MCF 10A (cell line): ENCODE measurements around the gene ULBP3. TPM values are rescaled to one million over a fixed set of nuclear protein-coding genes. Genes with fewer than 3 reads are reported as not detected.
"Not testable (repeated sequence)": the region's sequence is repeated elsewhere in the genome, so short reads cannot be mapped to it uniquely, and the experiment has no call there.

Source experiments
- BruUV-seq: library from RNA; stranded (reverse); fragments of 400-500 nt; replicated peaks from 2 replicates; lab custom pipeline; 2021; lab: Mats Ljungman, UMichigan
- CTCF ChIA-PET: fragments of 300-600 bp; sonication (Branson Sonifier 250); formaldehyde crosslinking; extraction: SDS; loops from one replicate; lab custom pipeline; 2021; ENCODE audit warnings: antibody characterized with exemption, inconsistent platforms; lab: Yijun Ruan, JAX
- POLR2A ChIA-PET: fragments of 300-600, 350-650 bp; sonication (Branson Sonifier 250); formaldehyde crosslinking; extraction: SDS; loops from one replicate; lab custom pipeline; 2020; ENCODE audit warnings: antibody characterized with exemption, inconsistent platforms; lab: Yijun Ruan, JAX
- DNase-seq: peaks from one replicate; pipeline ENCODE4 v3.0.0-alpha.2; 2018; ENCODE audit not compliant: unreplicated experiment
- H3K27ac Mint-ChIP-seq: one replicate; pipeline ENCODE4 v1.8.0; 2022; ENCODE audit warnings: mild to moderate bottlenecking, low read depth, mixed read lengths; ENCODE audit not compliant: unreplicated experiment
- H3K27me3 Mint-ChIP-seq: one replicate; pipeline ENCODE4 v1.8.0; 2022; ENCODE audit warnings: mixed read lengths; ENCODE audit not compliant: insufficient read depth, unreplicated experiment
- H3K36me3 Mint-ChIP-seq: one replicate; pipeline ENCODE4 v1.8.0; 2022; ENCODE audit warnings: mild to moderate bottlenecking, moderate library complexity, mixed read lengths; ENCODE audit not compliant: insufficient read depth, unreplicated experiment
- H3K4me1 Mint-ChIP-seq: one replicate; pipeline ENCODE4 v1.8.0; 2022; ENCODE audit warnings: mixed read lengths; ENCODE audit not compliant: insufficient read depth, unreplicated experiment
- H3K4me3 Mint-ChIP-seq: one replicate; pipeline ENCODE4 v1.8.0; 2022; ENCODE audit warnings: mild to moderate bottlenecking, moderate library complexity, mixed read lengths; ENCODE audit not compliant: unreplicated experiment
- H3K9me3 Mint-ChIP-seq: one replicate; pipeline ENCODE4 v1.8.0; 2022; ENCODE audit warnings: mixed read lengths; ENCODE audit not compliant: unreplicated experiment
- intact Hi-C: fragments of 100-400 bp; cut with micrococcal nuclease; formaldehyde crosslinking; loops from 2 replicates; pipeline ENCODE4 v1.14.1; 2022
- total RNA-seq: library from RNA; stranded (reverse); gene quantifications from 2 replicates; pipeline ENCODE4 v1.2.3, GENCODE V29; 2022
- TF ChIP-seq, protein P1 (sequence below): fragments of 200-600 bp; IDR thresholded peaks from one replicate; pipeline ENCODE4 v1.8.0; 2022; ENCODE audit warnings: antibody characterized with exemption, mild to moderate bottlenecking; ENCODE audit not compliant: unreplicated experiment

Gene ULBP3
- total RNA-seq, 1 experiment from 2014 or later, result 4.9 TPM

DNA sequence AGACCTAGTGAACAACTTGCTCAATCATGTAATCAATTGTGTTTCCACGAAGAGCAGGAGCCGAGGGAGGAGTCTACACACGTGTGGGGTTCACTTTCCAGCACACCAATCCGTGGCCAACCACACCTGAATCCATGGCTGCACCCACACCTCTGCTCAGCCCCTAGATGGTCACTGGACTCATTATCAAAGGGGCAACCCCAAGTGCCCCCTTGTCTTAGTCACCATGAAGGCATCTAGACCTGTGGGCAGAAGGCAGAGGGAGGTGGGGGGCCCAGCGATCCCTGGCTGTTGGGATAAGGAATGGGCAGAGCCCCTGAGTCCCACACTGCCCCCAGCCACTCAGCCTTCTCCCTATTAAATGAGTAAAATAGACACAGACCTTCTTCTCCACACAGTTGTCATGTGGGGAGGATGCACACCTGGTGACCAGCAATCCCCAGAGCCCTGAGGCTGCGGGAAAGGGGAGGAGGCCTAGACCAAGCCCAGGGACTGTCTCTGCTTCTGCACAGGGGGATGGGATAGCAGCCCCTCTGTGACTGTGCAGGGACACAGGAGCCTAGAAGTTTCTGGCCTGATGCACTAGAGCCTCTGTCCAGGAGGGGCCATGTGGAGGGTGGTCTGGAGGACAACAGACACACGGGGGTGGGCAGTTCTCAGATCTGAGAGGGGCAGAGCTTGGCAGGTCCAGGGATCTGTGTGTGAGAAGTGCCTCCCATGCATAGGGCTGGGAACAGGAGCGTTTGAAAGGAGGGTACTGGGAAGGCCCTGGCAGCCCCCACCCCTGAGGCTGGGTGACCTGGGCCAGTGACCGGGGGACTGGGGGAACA is 41.7 kb downstream of the ULBP3 start:
- peaks cover 23% of the 10 kb centered on the region for H3K4me1 Mint-ChIP-seq
- no peaks in the 10 kb centered on the region for H3K36me3 Mint-ChIP-seq
- CTCF ChIA-PET, result no interaction called here
- BruUV-seq, result no TSS peak
- H3K4me3 Mint-ChIP-seq, result no peak overlapping the region
- TF ChIP-seq, protein P1, sequence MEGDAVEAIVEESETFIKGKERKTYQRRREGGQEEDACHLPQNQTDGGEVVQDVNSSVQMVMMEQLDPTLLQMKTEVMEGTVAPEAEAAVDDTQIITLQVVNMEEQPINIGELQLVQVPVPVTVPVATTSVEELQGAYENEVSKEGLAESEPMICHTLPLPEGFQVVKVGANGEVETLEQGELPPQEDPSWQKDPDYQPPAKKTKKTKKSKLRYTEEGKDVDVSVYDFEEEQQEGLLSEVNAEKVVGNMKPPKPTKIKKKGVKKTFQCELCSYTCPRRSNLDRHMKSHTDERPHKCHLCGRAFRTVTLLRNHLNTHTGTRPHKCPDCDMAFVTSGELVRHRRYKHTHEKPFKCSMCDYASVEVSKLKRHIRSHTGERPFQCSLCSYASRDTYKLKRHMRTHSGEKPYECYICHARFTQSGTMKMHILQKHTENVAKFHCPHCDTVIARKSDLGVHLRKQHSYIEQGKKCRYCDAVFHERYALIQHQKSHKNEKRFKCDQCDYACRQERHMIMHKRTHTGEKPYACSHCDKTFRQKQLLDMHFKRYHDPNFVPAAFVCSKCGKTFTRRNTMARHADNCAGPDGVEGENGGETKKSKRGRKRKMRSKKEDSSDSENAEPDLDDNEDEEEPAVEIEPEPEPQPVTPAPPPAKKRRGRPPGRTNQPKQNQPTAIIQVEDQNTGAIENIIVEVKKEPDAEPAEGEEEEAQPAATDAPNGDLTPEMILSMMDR, result no peak
- H3K9me3 Mint-ChIP-seq, result no peaks in the 10 kb centered on the region
- no peak for DNase-seq
- H3K27me3 Mint-ChIP-seq, result no peaks in the 10 kb centered on the region
- no peak overlapping the region for H3K27ac Mint-ChIP-seq
- intact Hi-C loops, result loop anchor here (5.0 kb wide), 1 partner anchor 40 kb away; the partner anchor contains the start of gene ULBP3
- POLR2A ChIA-PET, result no interaction called here

DNA sequence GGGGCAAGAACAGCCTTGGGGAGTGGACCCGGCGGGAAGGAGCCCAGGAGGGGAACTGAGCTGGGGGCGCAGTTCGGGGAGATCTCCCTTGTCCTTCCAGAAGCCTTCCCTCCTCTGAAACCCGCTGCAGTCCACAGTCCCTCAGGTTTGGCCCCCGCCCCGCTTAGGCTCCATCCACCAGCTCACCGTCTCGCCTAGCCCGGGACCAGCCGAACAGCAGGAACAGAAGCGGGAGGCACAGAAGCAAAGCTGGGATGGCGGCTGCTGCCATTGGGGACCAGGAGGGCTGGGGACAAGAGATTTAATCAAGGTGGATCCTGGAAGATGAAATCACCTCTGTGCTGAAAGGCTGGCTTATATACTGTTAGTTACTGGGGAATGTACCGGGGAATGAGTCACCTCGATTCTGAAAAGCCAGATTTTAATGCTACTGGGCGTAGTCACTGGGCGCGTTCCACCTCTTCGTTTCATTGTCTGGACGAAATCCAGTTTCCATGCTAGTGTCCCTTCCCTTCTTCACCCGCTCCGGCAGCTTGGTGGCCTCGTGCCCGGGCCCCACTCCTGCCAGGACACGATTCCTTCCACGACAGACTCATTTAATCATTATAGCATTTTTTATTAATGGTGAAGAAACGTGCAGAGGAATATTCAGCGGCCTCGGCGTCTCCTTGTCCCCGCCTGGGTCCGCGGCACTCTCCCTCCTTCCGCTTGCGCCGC is 43.6 kb downstream of the ULBP3 start, which contains the start of gene RAET1L:
RAET1L (minus strand) TSS at position 332 of the 717 bp plus-strand sequence; CDS start at position 271, 61 bp downstream.
- POLR2A ChIA-PET, result interaction anchor here (0.6 to 1.4 kb wide), 5 partner anchors 43 to 414 kb away, joined by 3 read pairs; partner anchors contain the start of gene ULBP3
- H3K27me3 Mint-ChIP-seq, result no peaks in the 10 kb centered on the region

DNA sequence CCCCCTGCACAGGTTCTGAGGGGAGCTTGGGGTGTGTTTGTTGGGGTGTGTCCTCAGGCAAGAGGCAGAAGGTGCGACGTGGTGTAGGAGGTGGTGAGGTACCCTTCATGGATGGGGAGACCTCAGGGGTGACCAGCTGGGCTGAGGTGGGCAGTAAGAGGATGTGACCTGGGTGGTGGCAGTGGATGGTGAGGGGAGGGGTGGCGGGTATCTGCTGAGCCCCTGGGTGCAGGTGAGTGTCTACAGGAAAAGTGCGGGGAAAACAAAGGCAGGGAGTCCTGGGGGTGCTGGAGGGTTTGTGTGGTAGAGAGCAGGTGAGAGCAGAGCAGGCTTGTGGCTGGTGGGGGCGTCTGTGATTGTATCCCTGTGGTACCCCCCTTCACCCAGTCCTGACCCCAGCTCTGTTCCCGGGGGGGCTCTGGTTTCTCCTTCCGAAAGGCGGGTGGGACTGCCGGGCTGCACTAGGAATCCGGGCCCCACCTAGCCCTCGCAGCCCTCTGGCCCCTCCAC is 44.2 kb downstream of the ULBP3 start:
- no peaks in the 10 kb centered on the region for H3K36me3 Mint-ChIP-seq
- H3K27ac Mint-ChIP-seq, result no peak overlapping the region
- no peaks in the 10 kb centered on the region for H3K27me3 Mint-ChIP-seq
- DNase-seq, result no peak
- peaks cover 23% of the 10 kb centered on the region for H3K4me1 Mint-ChIP-seq
- no TSS peak for BruUV-seq
- peak overlapping the region; percentile 76 for H3K4me3 Mint-ChIP-seq
- TF ChIP-seq, protein P1, result no peak
- H3K9me3 Mint-ChIP-seq, result no peaks in the 10 kb centered on the region
- ChIA-PET CTCF (interaction anchor here (1.5 kb wide), 1 partner anchor 371 kb away, joined by 9 read pairs; no protein-coding TSS in a partner anchor), POLR2A (interaction anchor here (0.6 to 1.1 kb wide), 2 partner anchors 232 to 343 kb away, joined by 3 read pairs; no protein-coding TSS in a partner anchor)
- intact Hi-C loops, result loop anchor here (5.0 kb wide), 1 partner anchor 43 kb away; the partner anchor contains the start of gene ULBP3

More for the DNA sequence above, 43.6 kb downstream of the ULBP3 start, which contains the start of gene RAET1L:
- Mint-ChIP-seq H3K9me3 (no peaks in the 10 kb centered on the region), H3K27ac (peak within 1 kb of the TSS; percentile 74), H3K4me1 (peaks cover 23% of the 10 kb centered on the region), H3K36me3 (no peaks in the 10 kb centered on the region), H3K4me3 (peak within 1 kb of the TSS; percentile 76)
- intact Hi-C loops, result loop anchor here (5.0 kb wide), 1 partner anchor 42 kb away; the partner anchor contains the start of gene ULBP3
- peak; percentile 85 for DNase-seq
- TF ChIP-seq, protein P1, result no peak
- CTCF ChIA-PET, result interaction anchor here (0.6 to 1.5 kb wide), 4 partner anchors 52 to 812 kb away, joined by 3 to 9 read pairs (median 4); no protein-coding TSS in a partner anchor
- BruUV-seq, result no TSS peak

DNA sequence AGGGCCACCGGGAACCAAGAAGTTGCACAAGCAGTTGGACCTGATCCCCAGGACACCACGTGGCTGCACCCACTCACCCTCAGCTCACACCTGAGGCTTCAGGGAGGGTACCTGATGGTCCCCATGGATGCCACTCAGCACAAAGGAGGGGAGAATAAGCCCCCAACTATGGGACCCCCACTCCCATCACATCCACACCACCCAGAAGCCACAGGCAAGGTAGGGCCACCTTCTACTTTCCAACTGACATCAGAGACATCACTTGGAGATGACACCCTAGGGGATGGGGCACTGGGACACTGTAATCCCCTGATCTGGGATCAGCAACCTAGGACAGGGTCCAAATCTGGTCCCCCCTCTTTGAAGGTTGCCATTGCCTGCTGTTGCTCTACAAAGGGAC is 44.9 kb downstream of the ULBP3 start:
- H3K4me3 Mint-ChIP-seq, intact Hi-C loops, H3K9me3 Mint-ChIP-seq, CTCF ChIA-PET, POLR2A ChIA-PET, H3K27me3 Mint-ChIP-seq, H3K36me3 Mint-ChIP-seq, H3K27ac Mint-ChIP-seq, DNase-seq, BruUV-seq: not testable (repeated sequence)
- peaks cover 23% of the 10 kb centered on the region for H3K4me1 Mint-ChIP-seq

DNA sequence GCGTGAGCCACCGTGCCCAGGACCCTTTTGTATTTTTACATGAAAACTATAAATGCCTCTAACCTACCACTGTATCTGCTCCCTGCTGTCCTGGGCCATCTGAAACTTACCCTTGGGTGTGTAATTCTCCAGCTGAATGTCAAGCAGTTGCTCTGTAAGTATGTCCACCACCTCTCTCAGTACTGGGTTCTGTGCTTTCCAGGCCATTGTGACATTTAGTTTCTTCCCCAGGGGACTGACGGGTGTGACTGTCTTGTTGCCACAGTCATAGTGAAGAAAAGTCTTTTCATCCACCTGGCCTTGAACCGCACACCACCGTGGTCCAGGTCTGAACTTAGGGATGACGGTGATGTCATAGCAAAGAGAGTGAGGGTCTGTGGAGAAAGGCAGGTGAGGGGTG is 47.1 kb downstream of the ULBP3 start:
- H3K9me3 Mint-ChIP-seq, H3K36me3 Mint-ChIP-seq, CTCF ChIA-PET, POLR2A ChIA-PET, BruUV-seq, H3K27me3 Mint-ChIP-seq, H3K4me3 Mint-ChIP-seq, DNase-seq, H3K27ac Mint-ChIP-seq, intact Hi-C loops: not testable (repeated sequence)
- peaks cover 20% of the 10 kb centered on the region for H3K4me1 Mint-ChIP-seq
